Peyer's patch (tissue), 4 donors: ENCODE results near the gene PDE1C.

Experiments
- POLR2A ChIP-seq, 2 donors: fragments of 450-650 bp; IDR thresholded peaks; one replicate each; pipeline ENCODE4 v1.5.1; 2017; ENCODE audit warnings: antibody characterized with exemption in 2 of 2, mild to moderate bottlenecking in 2 of 2, moderate library complexity in 2 of 2
- TF ChIP-seq, protein P1 (sequence below), 6 experiments: fragments of 450-650 bp in 4 of 6; fragments of 200-600 bp in 2 of 6; sonication (generic) in 1 of 6; IDR thresholded peaks; one replicate each; pipeline ENCODE4 v1.5.1; 2017 to 2019; ENCODE audit warnings: antibody characterized with exemption in 6 of 6, mild to moderate bottlenecking in 3 of 6, moderate library complexity in 1 of 6

DNA sequence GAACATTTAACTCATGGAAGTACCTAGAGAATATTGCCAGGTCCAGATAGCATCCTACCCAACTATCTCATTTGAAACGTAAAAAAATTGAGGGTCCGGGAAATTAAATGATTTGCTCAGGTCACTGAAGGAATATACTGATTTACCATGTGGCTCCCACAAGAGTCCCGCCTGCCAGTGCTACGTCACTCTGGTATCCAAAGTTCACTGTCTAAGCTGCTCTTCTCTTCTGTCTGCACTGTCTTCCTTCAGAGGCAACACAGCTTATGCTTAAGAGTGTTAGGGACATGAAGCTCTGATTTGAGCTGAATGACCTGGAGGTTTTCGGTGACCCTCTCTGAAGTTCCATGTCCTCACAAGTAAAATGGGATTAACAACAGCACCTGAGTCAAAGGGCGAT, 114.6 kb downstream of the PDE1C start:
- no peak for TF ChIP-seq POLR2A (IDR thresholded peaks at IDR 0.05)
- TF ChIP-seq, protein P1, sequence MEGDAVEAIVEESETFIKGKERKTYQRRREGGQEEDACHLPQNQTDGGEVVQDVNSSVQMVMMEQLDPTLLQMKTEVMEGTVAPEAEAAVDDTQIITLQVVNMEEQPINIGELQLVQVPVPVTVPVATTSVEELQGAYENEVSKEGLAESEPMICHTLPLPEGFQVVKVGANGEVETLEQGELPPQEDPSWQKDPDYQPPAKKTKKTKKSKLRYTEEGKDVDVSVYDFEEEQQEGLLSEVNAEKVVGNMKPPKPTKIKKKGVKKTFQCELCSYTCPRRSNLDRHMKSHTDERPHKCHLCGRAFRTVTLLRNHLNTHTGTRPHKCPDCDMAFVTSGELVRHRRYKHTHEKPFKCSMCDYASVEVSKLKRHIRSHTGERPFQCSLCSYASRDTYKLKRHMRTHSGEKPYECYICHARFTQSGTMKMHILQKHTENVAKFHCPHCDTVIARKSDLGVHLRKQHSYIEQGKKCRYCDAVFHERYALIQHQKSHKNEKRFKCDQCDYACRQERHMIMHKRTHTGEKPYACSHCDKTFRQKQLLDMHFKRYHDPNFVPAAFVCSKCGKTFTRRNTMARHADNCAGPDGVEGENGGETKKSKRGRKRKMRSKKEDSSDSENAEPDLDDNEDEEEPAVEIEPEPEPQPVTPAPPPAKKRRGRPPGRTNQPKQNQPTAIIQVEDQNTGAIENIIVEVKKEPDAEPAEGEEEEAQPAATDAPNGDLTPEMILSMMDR (IDR thresholded peaks at IDR 0.05), result no peak
